NCI-H69 (cell line): Measurements from ENCODE around the gene CAMK4.

Experiments used
- DNase-seq: peaks from one replicate; lab custom pipeline; 2025; lab: John Stamatoyannopoulos, UW

Gene CAMK4

GRCh38 chr5:111223787-111224560, at the start of gene CAMK4:
Gene CAMK4, plus strand, starts transcription at chr5:111224384. Its CDS starts 100 bp downstream, at chr5:111224484.
- DNase-seq, result peak; percentile 98

GRCh38 chr5:111183064-111183463, 41.1 kb upstream of the CAMK4 start:
- DNase-seq, result no peak

GRCh38 chr5:111187079-111187478, 37.1 kb upstream of the CAMK4 start:
- DNase-seq, result no peak

GRCh38 chr5:111194053-111194452, 30.1 kb upstream of the CAMK4 start:
- DNase-seq, result peak; percentile 10

- DNase-seq, result no peak
Observed at GRCh38 chr5:111194925-111195324, 29.3 kb upstream of the CAMK4 start.

GRCh38 chr5:111197523-111197922, 26.7 kb upstream of the CAMK4 start:
- DNase-seq, result peak; percentile 69

GRCh38 chr5:111198281-111198966, 25.8 kb upstream of the CAMK4 start:
- no peak for DNase-seq

GRCh38 chr5:111200828-111201227, 23.4 kb upstream of the CAMK4 start:
- no peak for DNase-seq

- no peak for DNase-seq
Observed at GRCh38 chr5:111201705-111202104, 22.5 kb upstream of the CAMK4 start.

GRCh38 chr5:111211341-111211740, 12.8 kb upstream of the CAMK4 start:
- DNase-seq, result no peak

GRCh38 chr5:111214052-111214742, 10.0 kb upstream of the CAMK4 start:
- DNase-seq, result no peak

- no peak for DNase-seq
Observed at GRCh38 chr5:111215971-111216370, 8.2 kb upstream of the CAMK4 start.

- no peak for DNase-seq
Observed at GRCh38 chr5:111221139-111221538, 3.0 kb upstream of the CAMK4 start.

GRCh38 chr5:111223101-111223786, 940 bp upstream of the CAMK4 start:
- peak; percentile 81 for DNase-seq

- DNase-seq, result peak; percentile 93
Observed at GRCh38 chr5:111224561-111225345, 569 bp downstream of the CAMK4 start.

- peak; percentile 15 for DNase-seq
Observed at GRCh38 chr5:111225926-111226325, 1.7 kb downstream of the CAMK4 start.

- no peak for DNase-seq
Observed at GRCh38 chr5:111226556-111226955, 2.4 kb downstream of the CAMK4 start.

GRCh38 chr5:111227226-111227782, 3.1 kb downstream of the CAMK4 start:
- no peak for DNase-seq

GRCh38 chr5:111227801-111228200, 3.6 kb downstream of the CAMK4 start:
- DNase-seq, result peak; percentile 81

GRCh38 chr5:111228520-111229220, 4.5 kb downstream of the CAMK4 start:
- peak; percentile 58 for DNase-seq
